ENCODE data around the gene IQCC. TPM values are rescaled to one million over a fixed set of nuclear protein-coding genes. Genes with fewer than 3 reads are reported as not detected.

The IQCC gene
- total RNA-seq, 2 experiments from 2014 or later = 2.4 to 3.2 TPM

- peaks cover 73% of the 10 kb centered on the region for H3K36me3 ChIP-seq (ENCODE audit: insufficient read depth, low read length)
- Mint-ChIP-seq H3K27ac (no peak overlapping the region), H3K36me3 (ENCODE audit: low read depth) (peaks cover 70% of the 10 kb centered on the region), H3K4me3 (no peak overlapping the region), H3K4me1 (ENCODE audit: low read depth) (peaks cover 49% of the 10 kb centered on the region), H3K27me3 (no peaks in the 10 kb centered on the region), H3K9me3 (no peaks in the 10 kb centered on the region)
- no peaks in the 10 kb centered on the region for H3K9me3 ChIP-seq (ENCODE audit: control insufficient read depth in 1 of 2, insufficient read depth in 1 of 2, low read length in 2 of 2)
- ChIA-PET POLR2A (interaction anchor here (0.8 to 3.9 kb wide), 6 partner anchors 10 to 171 kb away, joined by 3 to 17 read pairs (median 4); partner anchors contain the start of genes DCDC2B, HDAC1, IQCC and MARCKSL1), CTCF (no interaction called here)
- no peak for DNase-seq
- H3K27ac ChIP-seq (ENCODE audit: low read depth in 1 of 2, low read length in 2 of 2) = no peak overlapping the region
- peaks cover 49% of the 10 kb centered on the region for H3K4me1 ChIP-seq (ENCODE audit: insufficient read depth, low read length)
- no peaks in the 10 kb centered on the region for H3K27me3 ChIP-seq (ENCODE audit: control insufficient read depth in 1 of 2, insufficient read depth in 2 of 2, low read length in 2 of 2)
- no peak overlapping the region for H3K4me3 ChIP-seq (ENCODE audit: low read length)
- TF ChIP-seq CTCF (IDR thresholded peaks at IDR 0.05) = no peak
- no peak for ATAC-seq (ENCODE audit: poor library complexity)
- intact Hi-C loops (cut with DNase I, micrococcal nuclease) = no loop called here
These were observed 9.9 kb upstream of the IQCC start for GRCh38 chr1:32195531-32195930.

- no peak for ATAC-seq (ENCODE audit: poor library complexity)
These were observed 9.3 kb upstream of the IQCC start for GRCh38 chr1:32195972-32196823.

GRCh38 chr1:32197074-32197473 lies 8.4 kb upstream of the IQCC start:
- peaks cover 59% of the 10 kb centered on the region for H3K4me1 Mint-ChIP-seq (ENCODE audit: low read depth)
- DNase-seq = no peak
- H3K4me3 ChIP-seq (ENCODE audit: low read length) = no peak overlapping the region
- peaks cover 64% of the 10 kb centered on the region for H3K4me1 ChIP-seq (ENCODE audit: insufficient read depth, low read length)
- peaks cover 62% of the 10 kb centered on the region for H3K36me3 Mint-ChIP-seq (ENCODE audit: low read depth)
- H3K27me3 ChIP-seq (ENCODE audit: control insufficient read depth in 1 of 2, insufficient read depth in 2 of 2, low read length in 2 of 2) = no peaks in the 10 kb centered on the region
- no peaks in the 10 kb centered on the region for H3K9me3 ChIP-seq (ENCODE audit: control insufficient read depth in 1 of 2, insufficient read depth in 1 of 2, low read length in 2 of 2)
- H3K9me3 Mint-ChIP-seq = no peaks in the 10 kb centered on the region
- peaks cover 58% of the 10 kb centered on the region for H3K36me3 ChIP-seq (ENCODE audit: insufficient read depth, low read length)
- intact Hi-C loops (cut with DNase I, micrococcal nuclease) = no loop called here
- peak overlapping the region; percentile 65 for H3K27ac Mint-ChIP-seq
- no peak overlapping the region for H3K27ac ChIP-seq (ENCODE audit: low read depth in 1 of 2, low read length in 2 of 2)
- CTCF ChIA-PET = interaction anchor here (2.3 kb wide), 1 partner anchor 19 kb away, joined by 12 read pairs; no protein-coding TSS in a partner anchor
- H3K27me3 Mint-ChIP-seq = no peaks in the 10 kb centered on the region
- TF ChIP-seq CTCF (IDR thresholded peaks at IDR 0.05) = no peak
- POLR2A ChIA-PET = interaction anchor here (0.6 to 3.9 kb wide), 8 partner anchors 9 to 150 kb away, joined by 3 to 17 read pairs (median 3); partner anchors contain the start of genes IQCC, KPNA6 and TXLNA
- no peak for ATAC-seq (ENCODE audit: poor library complexity)
- peak overlapping the region; percentile 45 for H3K4me3 Mint-ChIP-seq

More at GRCh38 chr1:32195972-32196823, 9.3 kb upstream of the IQCC start:
- no peaks in the 10 kb centered on the region for H3K27me3 Mint-ChIP-seq
- TF ChIP-seq CTCF (IDR thresholded peaks at IDR 0.05) = no peak
- H3K4me3 ChIP-seq (ENCODE audit: low read length) = no peak overlapping the region
- ChIA-PET POLR2A (interaction anchor here (0.8 to 3.9 kb wide), 8 partner anchors 9 to 170 kb away, joined by 3 to 17 read pairs (median 4); partner anchors contain the start of genes DCDC2B, HDAC1, IQCC and KPNA6), CTCF (no interaction called here)
- H3K36me3 Mint-ChIP-seq (ENCODE audit: low read depth) = peaks cover 65% of the 10 kb centered on the region
- peak overlapping the region; percentile 65 for H3K27ac Mint-ChIP-seq
- DNase-seq = peak in 3 of 14 experiments; percentile 46 to 61 (median 46)
- H3K36me3 ChIP-seq (ENCODE audit: insufficient read depth, low read length) = peaks cover 67% of the 10 kb centered on the region
- peaks cover 56% of the 10 kb centered on the region for H3K4me1 ChIP-seq (ENCODE audit: insufficient read depth, low read length)
- H3K9me3 Mint-ChIP-seq = no peaks in the 10 kb centered on the region
- no peaks in the 10 kb centered on the region for H3K27me3 ChIP-seq (ENCODE audit: control insufficient read depth in 1 of 2, insufficient read depth in 2 of 2, low read length in 2 of 2)
- intact Hi-C loops (cut with DNase I, micrococcal nuclease) = no loop called here
- no peaks in the 10 kb centered on the region for H3K9me3 ChIP-seq (ENCODE audit: control insufficient read depth in 1 of 2, insufficient read depth in 1 of 2, low read length in 2 of 2)
- H3K4me3 Mint-ChIP-seq = peak overlapping the region; percentile 45
- H3K27ac ChIP-seq (ENCODE audit: low read depth in 1 of 2, low read length in 2 of 2) = no peak overlapping the region
- peaks cover 50% of the 10 kb centered on the region for H3K4me1 Mint-ChIP-seq (ENCODE audit: low read depth)
